Transverse colon (tissue), 1 donor: ENCODE measurements around the gene FAM114A1.

Source experiments
- EP300 ChIP-seq: sonication (generic); formaldehyde crosslinking; IDR thresholded peaks from one replicate; pipeline ENCODE4 v1.6.1; 2017; ENCODE audit warnings: antibody characterized with exemption, low read depth
- POLR2A ChIP-seq: fragments of 450-650 bp; IDR thresholded peaks from one replicate; pipeline ENCODE4 v1.6.1; 2016; ENCODE audit warnings: antibody characterized with exemption, mild to moderate bottlenecking, moderate library complexity

GRCh38 chr4:38946919-38947318, 79.3 kb downstream of the FAM114A1 start:
- no peak for TF ChIP-seq POLR2A
- TF ChIP-seq EP300 = no peak
